RWPE1 (cell line): ENCODE data around the gene CD48.

ENCODE experiments used
- CTCF ChIA-PET: fragments of 350-600 bp; sonication (Branson Sonifier 250); formaldehyde crosslinking; extraction: SDS; loops from one replicate; lab custom pipeline; 2021; lab: Yijun Ruan, JAX
- POLR2A ChIA-PET: fragments of 400-600 bp; formaldehyde crosslinking; extraction: SDS; loops from one replicate; lab custom pipeline; 2020; ENCODE audit warnings: antibody characterized with exemption; ENCODE audit not compliant: low non-redundant PET; lab: Yijun Ruan, JAX
- DNase-seq: peaks from one replicate; pipeline ENCODE4 v3.0.0; 2012; ENCODE audit warnings: low spot score
- H3K27ac ChIP-seq: fragments of 450-650 bp; 2 replicates; pipeline ENCODE4 v1.5.1; 2017
- CTCF ChIP-seq: fragments of 450-650 bp; conservative IDR thresholded peaks from 2 replicates; pipeline ENCODE4 v1.5.1; 2017; ENCODE audit warnings: low read depth, mild to moderate bottlenecking

CD48 gene

GRCh38 chr1:160748181-160748877 is 36.7 kb upstream of the CD48 start:
- CTCF ChIA-PET, result interaction anchor here (0.6 kb wide), 1 partner anchor 76 kb away, joined by 3 read pairs; no protein-coding TSS in a partner anchor
- no peak overlapping the region for H3K27ac ChIP-seq
- POLR2A ChIA-PET, result no interaction called here
- TF ChIP-seq CTCF, result no peak
- DNase-seq, result peak; percentile 24

- ChIA-PET CTCF (interaction anchor here (0.6 kb wide), 1 partner anchor 77 kb away, joined by 3 read pairs; no protein-coding TSS in a partner anchor), POLR2A (no interaction called here)
- TF ChIP-seq CTCF, result no peak
- DNase-seq, result no peak
- H3K27ac ChIP-seq, result no peak overlapping the region
Observed at GRCh38 chr1:160747717-160748116, 36.1 kb upstream of the CD48 start.

- no peak for TF ChIP-seq CTCF
- H3K27ac ChIP-seq, result no peak overlapping the region
- ChIA-PET CTCF (interaction anchor here (0.6 kb wide), 3 partner anchors 9 to 178 kb away, joined by 3 to 4 read pairs (median 4); no protein-coding TSS in a partner anchor), POLR2A (no interaction called here)
- DNase-seq, result no peak
Observed at GRCh38 chr1:160746836-160747500, 35.3 kb upstream of the CD48 start.

GRCh38 chr1:160745551-160745950 is 33.9 kb upstream of the CD48 start:
- ChIA-PET CTCF (no interaction called here), POLR2A (no interaction called here)
- no peak for DNase-seq
- no peak overlapping the region for H3K27ac ChIP-seq
- TF ChIP-seq CTCF, result no peak

GRCh38 chr1:160744852-160745520 is 33.4 kb upstream of the CD48 start:
- DNase-seq, result no peak
- no peak overlapping the region for H3K27ac ChIP-seq
- POLR2A ChIA-PET, result no interaction called here
- no peak for TF ChIP-seq CTCF
- CTCF ChIA-PET, result no interaction called here

GRCh38 chr1:160744199-160744851 is 32.7 kb upstream of the CD48 start:
- H3K27ac ChIP-seq, result no peak overlapping the region
- no peak for DNase-seq
- ChIA-PET POLR2A (no interaction called here), CTCF (no interaction called here)
- no peak for TF ChIP-seq CTCF
